ENCODE results near the gene PRM3.

PRM3 gene

GRCh38 chr16:11272921-11273720 is at the start of gene PRM3:
PRM3 (minus strand) TSS chr16:11273629; CDS start chr16:11273595, 34 bp downstream.
- DNase-seq, result no peak

- DNase-seq, result no peak
These were observed 49.4 kb upstream of the PRM3 start for GRCh38 chr16:11322823-11323222.

GRCh38 chr16:11321662-11322061 is 48.2 kb upstream of the PRM3 start:
- DNase-seq, result no peak

- no peak for DNase-seq
These were observed 46.7 kb upstream of the PRM3 start for GRCh38 chr16:11320170-11320569.

GRCh38 chr16:11319529-11320146 is 46.2 kb upstream of the PRM3 start:
- no peak for DNase-seq

GRCh38 chr16:11318817-11319216 is 45.4 kb upstream of the PRM3 start:
- no peak for DNase-seq

GRCh38 chr16:11316331-11317015 is 43.0 kb upstream of the PRM3 start:
- DNase-seq, result no peak

- DNase-seq, result no peak
These were observed 42.1 kb upstream of the PRM3 start for GRCh38 chr16:11315510-11315909.

GRCh38 chr16:11314309-11314894 is 41.0 kb upstream of the PRM3 start:
- no peak for DNase-seq

GRCh38 chr16:11313493-11314308 is 40.3 kb upstream of the PRM3 start:
- no peak for DNase-seq

GRCh38 chr16:11312718-11313492 is 39.5 kb upstream of the PRM3 start:
- DNase-seq, result peak; percentile 26 to 51

- DNase-seq, result peak; percentile 64 to 76
These were observed 37.6 kb upstream of the PRM3 start for GRCh38 chr16:11310997-11311561.

- no peak for DNase-seq
These were observed 37.2 kb upstream of the PRM3 start for GRCh38 chr16:11310634-11310977.

GRCh38 chr16:11309895-11310633 is 36.6 kb upstream of the PRM3 start:
- peak in 1 of 2 donors; percentile 70 for DNase-seq

GRCh38 chr16:11308493-11309283 is 35.3 kb upstream of the PRM3 start:
- DNase-seq, result peak in 1 of 2 donors; percentile 56

- no peak for DNase-seq
These were observed 34.4 kb upstream of the PRM3 start for GRCh38 chr16:11307639-11308492.

GRCh38 chr16:11306997-11307638 is 33.7 kb upstream of the PRM3 start:
- peak in 1 of 2 donors; percentile 25 for DNase-seq

- DNase-seq, result no peak
These were observed 33.0 kb upstream of the PRM3 start for GRCh38 chr16:11306381-11306780.

All from CD4-positive, alpha-beta T cell treated with Interleukin-4 for 1 hour (primary cell).